Measurements from ENCODE around the gene AGGF1.
"Not testable (repeated sequence)": the region's sequence is repeated elsewhere in the genome, so short reads cannot be mapped to it uniquely, and the experiment has no call there.

AGGF1 gene

GRCh38 chr5:77087484-77088261, 57.5 kb downstream of the AGGF1 start:
- DNase-seq (ENCODE audit: low spot score) = no peak

DNA sequence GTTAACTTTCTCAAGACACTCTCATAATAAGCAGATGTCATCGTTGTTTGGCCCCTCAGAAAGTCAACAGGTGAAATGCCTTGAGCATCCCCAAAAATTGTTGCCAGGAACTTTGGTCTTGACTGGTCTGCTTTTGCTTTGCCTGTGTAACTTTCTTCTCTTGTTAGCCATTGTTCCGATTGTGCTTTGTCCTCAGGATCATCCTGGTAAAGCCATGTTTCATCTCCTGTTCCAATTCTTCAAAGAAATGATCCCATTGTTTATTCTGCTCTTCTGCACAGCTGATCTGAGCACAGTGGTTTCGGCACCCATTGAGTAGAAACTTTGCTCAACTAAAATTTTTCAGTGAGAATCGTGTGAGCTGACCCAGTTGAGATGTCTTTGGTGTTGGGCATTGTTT, 65.0 kb downstream of the AGGF1 start:
- DNase-seq (ENCODE audit: low spot score) = no peak

DNA sequence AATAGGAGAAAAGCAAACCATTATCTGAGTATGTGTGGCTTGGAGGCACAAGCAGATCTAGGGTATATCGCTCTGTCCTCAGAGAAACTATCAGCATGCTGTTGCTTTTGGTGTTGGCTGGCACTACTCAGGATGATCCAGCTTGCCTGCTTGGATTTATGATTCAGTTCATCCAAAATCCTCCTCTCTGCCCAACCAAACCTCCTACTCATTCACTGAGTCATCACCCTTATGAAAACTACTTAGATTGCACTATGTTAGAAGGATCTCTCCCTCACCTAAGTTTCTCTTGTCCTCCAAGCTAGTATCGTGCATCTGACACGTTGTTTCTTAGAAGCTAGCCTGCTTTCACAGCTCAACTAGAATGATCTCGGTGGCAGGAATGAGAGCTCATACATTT, 71.1 kb downstream of the AGGF1 start:
- no peak for DNase-seq (ENCODE audit: low spot score)

DNA sequence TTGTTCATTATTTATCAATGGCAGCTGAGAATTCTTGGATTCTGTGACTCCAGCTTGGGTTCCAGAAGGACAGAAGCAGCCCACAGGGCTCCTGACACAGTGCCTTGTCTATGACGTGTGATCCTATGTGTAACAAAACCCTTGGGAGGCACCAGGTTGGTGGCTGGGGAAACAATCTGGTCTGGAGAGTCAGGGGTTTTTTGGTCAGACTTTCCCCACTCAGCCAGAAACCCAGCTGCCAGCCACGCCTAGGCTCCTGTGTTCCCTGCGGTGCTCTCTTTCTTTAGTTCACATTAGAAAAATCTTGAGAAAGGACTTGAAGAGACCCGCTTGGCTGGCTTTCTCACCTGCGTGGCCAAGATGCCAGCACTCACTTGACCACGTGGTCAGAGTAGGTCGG, 72.3 kb downstream of the AGGF1 start:
- DNase-seq (ENCODE audit: low spot score) = no peak

GRCh38 chr5:77103457-77103856, 73.3 kb downstream of the AGGF1 start:
- DNase-seq (ENCODE audit: low spot score) = no peak

GRCh38 chr5:77104813-77105212, 74.6 kb downstream of the AGGF1 start:
- DNase-seq (ENCODE audit: low spot score) = no peak

DNA sequence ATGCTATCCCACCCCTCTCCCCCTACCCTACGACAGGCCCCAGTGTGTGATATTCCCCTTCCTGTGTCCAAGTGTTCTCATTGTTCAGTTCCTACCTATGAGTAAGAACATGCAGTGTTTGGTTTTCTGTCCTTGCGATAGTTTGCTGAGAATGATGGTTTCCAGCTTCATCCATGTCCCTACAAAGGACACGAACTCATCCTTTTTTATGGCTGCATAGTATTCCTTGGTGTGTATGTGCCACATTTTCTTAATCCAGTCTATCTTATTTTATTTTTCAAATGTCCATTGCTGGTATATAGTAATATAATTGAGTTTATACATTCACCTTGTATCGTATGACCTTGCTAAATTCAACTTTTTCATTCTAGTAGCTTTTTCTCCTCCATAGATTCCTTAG, 76.8 kb downstream of the AGGF1 start:
- DNase-seq (ENCODE audit: low spot score) = not testable (repeated sequence)
